NT2/D1 (cell line): Measurements from ENCODE around the gene NPAS3.

Source experiments
- YY1 ChIP-seq: IDR thresholded peaks from 2 replicates; pipeline ENCODE4 v1.6.1; 2011; ENCODE audit not compliant: insufficient read length, insufficient read depth
- ZNF274 ChIP-seq: IDR thresholded peaks from 2 replicates; pipeline ENCODE4 v1.6.1; 2011; ENCODE audit warnings: mild to moderate bottlenecking, low read depth, low read length

DNA sequence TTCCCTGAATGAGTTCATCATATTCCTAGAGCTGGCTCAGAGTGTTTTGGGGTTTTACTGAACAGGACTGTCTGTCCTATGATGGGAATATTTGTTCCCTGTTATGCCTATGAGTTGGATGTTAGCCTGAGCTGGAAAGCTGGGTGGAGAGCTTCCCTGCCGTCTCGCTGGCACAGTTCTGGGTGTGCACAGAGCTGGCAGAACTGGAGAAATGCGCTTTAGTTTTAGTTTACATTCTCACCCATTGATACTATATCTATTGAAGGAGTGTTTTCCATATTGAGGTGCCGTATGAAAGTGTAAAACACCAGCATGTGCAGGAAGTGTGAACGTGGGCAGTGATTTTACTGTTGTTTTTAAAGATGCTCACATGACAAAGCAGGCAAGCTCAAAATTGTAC is 549.9 kb downstream of the NPAS3 start:
- TF ChIP-seq YY1, result no peak
- TF ChIP-seq ZNF274, result no peak
